Subcutaneous abdominal adipose tissue (tissue), 5 donors: ENCODE measurements around the gene MEOX2.

Source experiments
- H3K27ac ChIP-seq: one replicate; pipeline ENCODE4 v1.7.0; 2013; ENCODE audit warnings: low read depth, mild to moderate bottlenecking, inconsistent platforms, low read length, moderate library complexity
- H3K27me3 ChIP-seq, 5 donors: one replicate each; pipeline ENCODE4 v1.7.0; 2013; ENCODE audit warnings: low read length in 5 of 5, inconsistent platforms in 1 of 5; ENCODE audit not compliant: control insufficient read depth in 5 of 5, insufficient read depth in 4 of 5
- H3K36me3 ChIP-seq, 5 donors: one replicate each; pipeline ENCODE4 v1.7.0; 2013; ENCODE audit warnings: low read length in 5 of 5; ENCODE audit not compliant: control insufficient read depth in 5 of 5, insufficient read depth in 5 of 5
- H3K4me1 ChIP-seq, 5 donors: one replicate each; pipeline ENCODE4 v1.7.0; 2013; ENCODE audit warnings: low read length in 5 of 5, mild to moderate bottlenecking in 3 of 5, moderate library complexity in 1 of 5; ENCODE audit not compliant: control insufficient read depth in 5 of 5, insufficient read depth in 5 of 5
- H3K4me3 ChIP-seq, 5 donors: one replicate each; pipeline ENCODE4 v1.7.0; 2013; ENCODE audit warnings: low read length in 5 of 5, low read depth in 1 of 5
- H3K9ac ChIP-seq, 5 donors: one replicate each; pipeline ENCODE4 v1.7.0; 2013; ENCODE audit warnings: low read length in 5 of 5, mild to moderate bottlenecking in 4 of 5, moderate library complexity in 3 of 5
- H3K9me3 ChIP-seq, 5 donors: one replicate each; pipeline ENCODE4 v1.7.0; 2013; ENCODE audit warnings: low read length in 5 of 5; ENCODE audit not compliant: control insufficient read depth in 5 of 5
- donor health status: healthy.
- donor health status: healthy.
- donor health status: healthy.
- donor health status: healthy.
- donor health status: healthy.

Gene MEOX2

DNA sequence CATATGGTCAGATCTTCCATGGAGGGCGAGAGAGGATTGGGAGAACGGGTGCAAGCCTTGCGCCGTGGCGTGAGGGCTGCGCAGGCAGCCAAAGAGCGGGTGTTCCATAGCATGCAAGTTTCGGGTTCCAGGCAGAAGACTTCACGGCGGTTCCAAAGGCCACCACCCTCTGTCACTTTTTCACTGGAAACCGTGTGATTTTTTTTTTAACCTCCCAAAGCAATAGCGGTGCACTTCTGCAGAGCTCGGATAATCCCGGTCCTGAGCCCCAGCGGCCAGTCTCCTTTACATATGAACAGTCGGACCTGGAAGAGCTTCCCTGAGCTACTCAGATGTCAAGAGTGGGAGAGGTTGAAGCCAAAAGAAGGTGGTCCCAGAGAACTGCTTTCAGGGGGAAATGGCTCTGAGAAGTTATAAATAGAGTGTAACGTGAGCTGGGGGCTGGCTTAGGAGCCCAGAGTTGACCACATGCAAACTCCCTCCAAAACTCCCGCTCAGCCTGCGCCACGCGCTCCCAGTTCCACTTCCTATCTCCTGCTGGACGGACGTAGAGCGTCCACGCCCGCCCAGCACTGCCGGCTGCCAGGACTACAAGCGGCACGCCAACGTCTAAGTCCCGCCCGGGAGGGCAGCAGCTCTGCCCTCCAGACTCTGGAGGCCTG lies at the start of gene MEOX2:
Gene MEOX2, minus strand, starts transcription at position 389 of the 662 bp plus-strand sequence. Its CDS starts 281 bp downstream, at position 108.
- H3K9ac ChIP-seq = peak within 1 kb of the TSS in 4 of 5 donors; percentile 65 to 89 (median 76)
- peak within 1 kb of the TSS; percentile 67 for H3K27ac ChIP-seq
- H3K36me3 ChIP-seq = no peaks in the 10 kb centered on the region

DNA sequence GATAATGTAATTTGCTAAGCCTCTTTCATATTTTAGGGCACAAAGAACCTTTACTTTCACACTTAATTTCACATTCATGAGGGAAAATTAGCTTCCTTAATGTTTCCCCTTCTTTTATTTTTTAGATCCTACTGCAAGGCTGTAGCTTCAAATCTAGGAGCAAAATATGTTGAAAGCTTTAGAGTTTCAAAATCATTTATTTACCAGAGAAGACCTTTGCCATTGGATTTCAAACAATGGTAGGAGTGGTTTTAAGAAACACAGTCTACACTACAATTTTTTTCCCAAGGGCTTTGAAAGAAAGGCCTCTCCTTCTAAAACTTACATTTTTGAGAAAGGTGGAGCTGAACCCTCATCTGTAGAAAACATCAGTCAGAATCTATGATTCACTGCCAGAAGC lies 43.3 kb upstream of the MEOX2 start:
- no peaks in the 10 kb centered on the region for H3K36me3 ChIP-seq
- H3K4me1 ChIP-seq = peaks cover 0 to 3% (median 0%) of the 10 kb centered on the region in 5 donors
- H3K27me3 ChIP-seq = no peaks in the 10 kb centered on the region
- H3K27ac ChIP-seq = no peak overlapping the region
- no peaks in the 10 kb centered on the region for H3K9me3 ChIP-seq
- no peak overlapping the region for H3K4me3 ChIP-seq
- no peak overlapping the region for H3K9ac ChIP-seq

More for the DNA sequence above, at the start of gene MEOX2:
- Histone ChIP-seq H3K27me3 (peaks cover 0 to 28% (median 20%) of the 10 kb centered on the region in 5 donors), H3K4me1 (peaks cover 4 to 40% (median 27%) of the 10 kb centered on the region in 5 donors), H3K4me3 (peak within 1 kb of the TSS; percentile 79 to 94 (median 87)), H3K9me3 (no peaks in the 10 kb centered on the region)

DNA sequence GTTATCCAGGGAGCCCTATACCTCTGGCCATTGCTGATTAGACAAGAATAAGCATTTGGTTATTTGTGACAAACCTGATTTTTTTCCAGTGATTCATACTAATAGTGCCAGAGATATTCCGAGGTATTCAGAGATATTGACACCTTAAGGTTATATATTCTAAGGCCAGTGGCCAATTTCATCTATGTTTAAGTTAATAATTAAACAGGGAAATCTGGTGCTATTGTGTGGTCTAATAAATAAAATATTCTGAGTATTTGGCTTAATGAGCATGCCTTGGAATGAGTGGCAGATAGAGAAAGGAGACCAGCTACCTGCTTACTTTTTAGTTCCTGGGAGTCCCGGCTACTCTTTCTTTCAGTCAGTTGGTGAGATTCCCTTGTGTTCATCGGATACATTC lies 38.6 kb upstream of the MEOX2 start:
- Histone ChIP-seq H3K4me3 (no peak overlapping the region), H3K27me3 (no peaks in the 10 kb centered on the region), H3K9me3 (no peaks in the 10 kb centered on the region), H3K36me3 (no peaks in the 10 kb centered on the region), H3K4me1 (peaks cover 0 to 13% (median 6%) of the 10 kb centered on the region in 5 donors), H3K9ac (no peak overlapping the region), H3K27ac (no peak overlapping the region)

DNA sequence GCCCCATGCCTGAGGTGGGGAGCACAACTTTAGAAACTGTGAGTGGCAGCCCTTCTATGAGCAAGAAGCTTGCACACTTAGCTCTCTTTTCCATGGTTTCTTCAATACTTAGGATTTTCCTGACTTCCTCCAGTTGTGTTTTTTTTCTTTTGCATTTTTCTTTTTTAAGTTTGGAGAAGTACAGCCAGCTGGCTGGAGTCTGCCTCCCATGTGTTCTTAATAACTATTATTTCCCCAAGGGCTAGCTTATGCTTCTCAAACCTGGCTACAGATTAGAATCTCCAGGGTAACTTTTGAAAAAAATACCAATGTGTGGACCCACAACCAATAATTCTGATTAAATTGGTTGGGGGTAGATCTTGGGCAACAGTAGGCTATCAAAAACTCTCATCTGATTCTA lies 37.4 kb upstream of the MEOX2 start:
- H3K4me1 ChIP-seq = peaks cover 0 to 13% (median 4%) of the 10 kb centered on the region in 5 donors
- no peaks in the 10 kb centered on the region for H3K36me3 ChIP-seq
- H3K9ac ChIP-seq = no peak overlapping the region
- no peaks in the 10 kb centered on the region for H3K9me3 ChIP-seq
- no peak overlapping the region for H3K4me3 ChIP-seq
- no peaks in the 10 kb centered on the region for H3K27me3 ChIP-seq
- H3K27ac ChIP-seq = no peak overlapping the region

DNA sequence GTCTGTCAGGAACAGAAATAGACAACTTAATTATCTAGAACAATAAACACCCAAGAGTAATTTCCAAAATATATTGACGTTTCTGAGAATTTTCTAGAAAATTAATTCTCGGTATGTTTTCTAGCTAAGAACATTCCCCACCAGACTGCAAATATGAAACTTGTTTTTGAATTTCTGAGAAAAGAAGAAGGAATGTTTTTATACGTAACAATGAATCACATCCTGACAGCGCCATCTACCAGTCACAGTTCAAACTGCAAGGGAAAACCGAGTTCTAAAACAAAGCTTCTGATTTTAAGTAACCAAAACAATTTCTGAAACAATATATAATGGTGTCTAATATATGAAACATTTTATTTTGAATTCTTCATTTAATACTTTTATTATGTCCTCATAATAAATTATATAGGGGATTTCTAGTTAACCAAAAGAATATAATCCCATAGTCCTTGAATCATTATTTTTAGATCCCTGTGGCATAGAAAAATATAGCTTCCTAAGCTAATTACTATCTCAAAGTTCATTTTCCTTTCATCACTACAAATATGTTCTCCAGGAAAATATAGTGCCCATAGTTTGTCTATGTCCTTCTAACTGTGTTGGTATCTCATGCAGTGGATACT lies 34.5 kb upstream of the MEOX2 start:
- no peak overlapping the region for H3K27ac ChIP-seq
- no peak overlapping the region for H3K4me3 ChIP-seq
- no peaks in the 10 kb centered on the region for H3K27me3 ChIP-seq
- no peaks in the 10 kb centered on the region for H3K36me3 ChIP-seq
- H3K9ac ChIP-seq = no peak overlapping the region
- H3K9me3 ChIP-seq = no peaks in the 10 kb centered on the region
- H3K4me1 ChIP-seq = peaks cover 0 to 13% (median 4%) of the 10 kb centered on the region in 5 donors

DNA sequence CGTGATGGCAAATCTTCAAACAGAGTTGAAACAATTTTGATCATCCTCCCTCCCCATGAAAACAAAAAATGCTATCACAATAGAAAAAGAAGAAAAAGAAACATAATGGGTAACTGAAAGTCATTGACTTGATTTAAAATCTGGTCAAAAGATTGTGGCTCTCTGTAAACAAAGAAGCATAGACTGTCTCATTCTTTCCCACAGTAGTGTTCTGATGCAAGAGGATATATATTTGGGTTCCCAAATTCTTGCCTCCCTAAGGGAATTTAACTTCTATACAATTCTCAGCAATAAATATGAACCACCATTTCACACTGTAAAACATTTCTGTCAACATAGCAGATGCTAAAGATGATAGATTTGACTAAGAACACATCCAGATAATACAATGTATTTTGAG lies 32.8 kb upstream of the MEOX2 start:
- H3K36me3 ChIP-seq = no peaks in the 10 kb centered on the region
- H3K4me1 ChIP-seq = peaks cover 0 to 13% (median 4%) of the 10 kb centered on the region in 5 donors
- H3K9ac ChIP-seq = no peak overlapping the region
- H3K27ac ChIP-seq = no peak overlapping the region
- no peaks in the 10 kb centered on the region for H3K27me3 ChIP-seq
- no peak overlapping the region for H3K4me3 ChIP-seq
- H3K9me3 ChIP-seq = no peaks in the 10 kb centered on the region

DNA sequence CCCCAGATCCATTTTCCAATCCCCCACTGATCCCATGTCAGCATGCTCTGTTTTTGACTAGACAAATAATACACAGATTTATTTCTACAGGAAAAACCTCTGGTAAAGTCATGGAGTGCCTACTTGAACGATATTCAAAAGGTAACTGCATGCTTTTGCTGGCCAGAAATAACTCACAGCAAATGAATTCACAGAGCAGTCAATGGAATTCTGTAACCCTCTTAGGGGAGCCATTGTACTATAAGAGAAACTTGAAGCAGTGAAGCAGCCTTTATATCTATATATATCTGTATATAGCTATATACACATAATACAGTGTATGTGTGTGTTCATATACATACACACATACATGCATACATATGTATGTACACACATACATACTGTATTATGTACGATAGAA lies 29.0 kb upstream of the MEOX2 start:
- Histone ChIP-seq H3K4me1 (no peaks in the 10 kb centered on the region), H3K36me3 (no peaks in the 10 kb centered on the region), H3K9ac (no peak overlapping the region), H3K4me3 (no peak overlapping the region), H3K27ac (no peak overlapping the region), H3K27me3 (no peaks in the 10 kb centered on the region), H3K9me3 (no peaks in the 10 kb centered on the region)

DNA sequence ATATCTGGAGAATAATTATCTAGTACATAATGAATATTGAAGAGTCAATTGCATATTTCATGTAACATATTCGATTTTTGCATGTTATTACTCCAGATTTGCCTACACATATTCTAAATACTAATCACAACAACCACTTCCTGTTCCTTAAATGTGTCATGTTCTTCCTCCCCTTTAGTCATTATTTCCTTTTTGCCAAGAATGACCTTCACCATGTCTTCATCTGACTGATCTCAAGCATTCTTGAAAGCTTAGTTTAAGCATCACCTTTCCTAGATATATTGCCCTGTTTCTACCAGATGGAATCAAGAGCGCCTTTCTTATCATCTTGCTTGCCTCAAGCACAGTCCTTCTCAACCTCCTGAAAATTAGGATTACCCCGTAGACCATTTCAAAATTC lies 23.5 kb upstream of the MEOX2 start:
- Histone ChIP-seq H3K9ac (no peak overlapping the region), H3K4me1 (no peaks in the 10 kb centered on the region), H3K27me3 (no peaks in the 10 kb centered on the region), H3K36me3 (no peaks in the 10 kb centered on the region), H3K27ac (no peak overlapping the region), H3K4me3 (no peak overlapping the region), H3K9me3 (no peaks in the 10 kb centered on the region)

DNA sequence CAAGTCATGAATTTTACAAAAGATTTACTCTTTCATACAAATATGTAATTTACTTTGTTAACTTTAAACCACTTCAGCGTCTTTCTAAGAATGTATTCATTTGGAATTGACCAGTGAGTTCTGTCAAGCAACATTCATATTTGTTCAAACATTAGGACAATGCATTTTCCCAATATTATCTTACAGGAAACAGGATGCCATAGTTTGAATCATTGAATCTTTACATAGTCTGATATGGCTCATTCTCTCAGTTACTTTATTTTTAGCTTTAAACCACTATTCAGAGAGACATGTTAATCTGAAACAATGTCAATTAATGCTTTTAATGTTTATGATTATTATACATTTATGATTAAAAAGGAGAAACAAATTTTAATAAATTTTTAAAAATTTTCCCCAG lies 21.1 kb upstream of the MEOX2 start:
- Histone ChIP-seq H3K27ac (no peak overlapping the region), H3K9ac (no peak overlapping the region), H3K4me3 (no peak overlapping the region), H3K27me3 (no peaks in the 10 kb centered on the region), H3K4me1 (no peaks in the 10 kb centered on the region), H3K36me3 (no peaks in the 10 kb centered on the region), H3K9me3 (no peaks in the 10 kb centered on the region)

DNA sequence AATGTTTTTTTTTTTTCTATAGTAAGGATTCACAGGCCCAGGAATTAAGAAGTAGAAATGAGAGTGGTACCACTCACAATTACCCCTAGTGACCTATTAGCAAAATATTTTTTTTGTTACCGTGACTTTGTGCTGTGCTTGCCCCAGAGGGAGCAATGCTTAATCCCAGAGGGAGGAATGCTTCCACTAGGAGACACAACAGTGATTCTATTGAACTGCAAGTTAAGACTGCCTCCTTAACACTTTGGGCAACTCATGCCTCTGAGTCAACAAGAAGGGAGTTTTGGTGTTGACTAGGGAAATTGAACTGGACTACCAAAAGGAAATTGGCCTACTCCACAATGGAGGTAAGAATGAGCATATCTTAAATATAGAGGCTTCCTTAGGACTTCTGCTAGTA lies 17.2 kb upstream of the MEOX2 start:
- Histone ChIP-seq H3K9ac (no peak overlapping the region), H3K9me3 (no peaks in the 10 kb centered on the region), H3K27ac (no peak overlapping the region), H3K36me3 (peaks cover 0 to 2% (median 0%) of the 10 kb centered on the region in 5 donors), H3K4me1 (no peaks in the 10 kb centered on the region), H3K27me3 (no peaks in the 10 kb centered on the region), H3K4me3 (no peak overlapping the region)
